HG03159 (cell line): ENCODE data around the gene PAPPA.

Experiments used
- ATAC-seq: cut with Tn5 transposase; IDR thresholded peaks from one replicate; pipeline ENCODE4 v1.9.1; 2021; ENCODE audit warnings: mild to moderate bottlenecking, moderate library complexity; ENCODE audit not compliant: unreplicated experiment

PAPPA gene

GRCh38 chr9:116151199-116151598 lies 2.4 kb upstream of the PAPPA start:
- no peak for ATAC-seq

- ATAC-seq, result no peak
These were observed 1.6 kb upstream of the PAPPA start for GRCh38 chr9:116151966-116152381.

- ATAC-seq, result no peak
These were observed 1.2 kb upstream of the PAPPA start for GRCh38 chr9:116152390-116152789.

- no peak for ATAC-seq
These were observed 438 bp upstream of the PAPPA start for GRCh38 chr9:116152941-116153764.

GRCh38 chr9:116154334-116154975 lies 864 bp downstream of the PAPPA start:
- ATAC-seq, result no peak

- ATAC-seq, result no peak
These were observed 1.5 kb downstream of the PAPPA start for GRCh38 chr9:116154976-116155697.

- ATAC-seq, result no peak
These were observed 2.1 kb downstream of the PAPPA start for GRCh38 chr9:116155698-116156039.

GRCh38 chr9:116156621-116157314 lies 3.2 kb downstream of the PAPPA start:
- no peak for ATAC-seq

- no peak for ATAC-seq
These were observed 4.0 kb downstream of the PAPPA start for GRCh38 chr9:116157436-116158138.

- no peak for ATAC-seq
These were observed 7.3 kb downstream of the PAPPA start for GRCh38 chr9:116160676-116161571.

- no peak for ATAC-seq
These were observed 8.7 kb downstream of the PAPPA start for GRCh38 chr9:116162241-116162781.

GRCh38 chr9:116163293-116164055 lies 9.9 kb downstream of the PAPPA start:
- ATAC-seq, result no peak

- ATAC-seq, result no peak
These were observed 12.3 kb downstream of the PAPPA start for GRCh38 chr9:116165912-116166311.

GRCh38 chr9:116166713-116167112 lies 13.1 kb downstream of the PAPPA start:
- no peak for ATAC-seq

GRCh38 chr9:116168231-116168630 lies 14.6 kb downstream of the PAPPA start:
- no peak for ATAC-seq

- no peak for ATAC-seq
These were observed 18.6 kb downstream of the PAPPA start for GRCh38 chr9:116172216-116172615.

- ATAC-seq, result no peak
These were observed 20.8 kb downstream of the PAPPA start for GRCh38 chr9:116174347-116174746.

- ATAC-seq, result no peak
These were observed 22.0 kb downstream of the PAPPA start for GRCh38 chr9:116175614-116176013.
